Common myeloid progenitor, CD34-positive (primary cell): Measurements from ENCODE around the gene CYP2D6.
"Not testable (repeated sequence)": the region's sequence is repeated elsewhere in the genome, so short reads cannot be mapped to it uniquely, and the experiment has no call there.

ENCODE experiments used
- CTCF ChIA-PET: fragments of 350-600 bp; sonication (Branson Sonifier 250); formaldehyde crosslinking; loops from one replicate; lab custom pipeline; 2021; ENCODE audit warnings: antibody characterized with exemption; lab: Charles Lee
- POLR2A ChIA-PET: fragments of 350-600 bp; sonication (Branson Sonifier 250); formaldehyde crosslinking; loops from one replicate; lab custom pipeline; 2021; ENCODE audit warnings: antibody characterized with exemption; lab: Charles Lee
- DNase-seq, 3 donors: peaks; one replicate each; pipeline versions ENCODE4 v3.0.0 to v3.0.0-alpha.2; 2013
- H3K27ac ChIP-seq, 2 experiments: 1 replicate in 1 of 2; 2 replicates in 1 of 2; pipeline ENCODE4 v1.7.0; 2013; ENCODE audit warnings: inconsistent platforms in 2 of 2, low read length in 2 of 2, mild to moderate bottlenecking in 2 of 2, low read depth in 1 of 2, moderate library complexity in 1 of 2; ENCODE audit not compliant: severe bottlenecking in 2 of 2, insufficient read depth in 1 of 2, poor library complexity in 1 of 2
- H3K27me3 ChIP-seq, 5 experiments: replicated peaks in 2 of 5; 1 replicate in 3 of 5; 2 replicates in 2 of 5; pipeline versions ENCODE4 v1.6.1 to v1.7.0; 2013; ENCODE audit warnings: low read length in 4 of 5, mild to moderate bottlenecking in 2 of 5, moderate library complexity in 2 of 5, inconsistent platforms in 1 of 5; ENCODE audit not compliant: insufficient read depth in 5 of 5, control insufficient read depth in 4 of 5
- H3K36me3 ChIP-seq, 4 experiments: 1 replicate in 2 of 4; 2 replicates in 2 of 4; pipeline versions ENCODE4 v1.6.1 to v1.7.0; 2013; ENCODE audit warnings: low read length in 3 of 4, control low read depth in 1 of 4, mild to moderate bottlenecking in 1 of 4; ENCODE audit not compliant: control insufficient read depth in 4 of 4, insufficient read depth in 4 of 4
- H3K4me1 ChIP-seq, 4 experiments: 1 replicate in 3 of 4; 2 replicates in 1 of 4; pipeline versions ENCODE4 v1.6.1 to v1.7.1; 2013; ENCODE audit warnings: low read length in 3 of 4, mild to moderate bottlenecking in 3 of 4, control low read depth in 1 of 4, inconsistent platforms in 1 of 4, moderate library complexity in 1 of 4; ENCODE audit not compliant: control insufficient read depth in 4 of 4, insufficient read depth in 4 of 4; ENCODE audit errors: control extremely low read depth in 1 of 4
- H3K4me3 ChIP-seq, 7 experiments: 1 replicate in 4 of 7; 2 replicates in 3 of 7; pipeline versions ENCODE4 v1.5.1 to v1.7.0; 2013; ENCODE audit warnings: mild to moderate bottlenecking in 7 of 7, low read length in 6 of 7, moderate library complexity in 6 of 7, inconsistent platforms in 2 of 7, low read depth in 2 of 7, control low read depth in 1 of 7; ENCODE audit not compliant: insufficient read depth in 4 of 7, control insufficient read depth in 1 of 7; ENCODE audit errors: extremely low read depth in 1 of 7
- H3K9me3 ChIP-seq, 5 experiments: 1 replicate in 4 of 5; 2 replicates in 1 of 5; pipeline versions ENCODE4 v1.6.1 to v1.7.1; 2013; ENCODE audit warnings: low read length in 4 of 5, mild to moderate bottlenecking in 2 of 5, inconsistent platforms in 1 of 5, low read depth in 1 of 5, moderate library complexity in 1 of 5; ENCODE audit not compliant: control insufficient read depth in 4 of 5, insufficient read depth in 2 of 5; ENCODE audit errors: control extremely low read depth in 1 of 5
- WGBS: methylation state at CpG from one replicate; pipeline ENCODE4 v1.1.5; 2013; ENCODE audit not compliant: insufficient coverage; 5-methylcytosine and 5-hydroxymethylcytosine counted together

The CYP2D6 gene

GRCh38 chr22:42135688-42136087, 5.1 kb upstream of the CYP2D6 start:
- H3K36me3 ChIP-seq, POLR2A ChIA-PET, H3K4me1 ChIP-seq, CTCF ChIA-PET, H3K9me3 ChIP-seq, DNase-seq, H3K27ac ChIP-seq, H3K4me3 ChIP-seq: not testable (repeated sequence)
- WGBS = no CpG with 5 or more reads among the region's 4 CpGs
- H3K27me3 ChIP-seq = peaks cover 0 to 19% (median 0%) of the 10 kb centered on the region in 5 experiments

- no peak overlapping the region for H3K27ac ChIP-seq
- no peaks in the 10 kb centered on the region for H3K36me3 ChIP-seq
- WGBS = 95% methylated on average over 24 of the region's 24 CpGs
- H3K9me3 ChIP-seq = no peaks in the 10 kb centered on the region
- no peaks in the 10 kb centered on the region for H3K4me1 ChIP-seq
- POLR2A ChIA-PET = interaction anchor here (0.6 kb wide), 1 partner anchor 130 kb away, joined by 3 read pairs; no protein-coding TSS in a partner anchor
- H3K4me3 ChIP-seq = no peak overlapping the region
- DNase-seq = no peak
- peaks cover 0 to 20% (median 0%) of the 10 kb centered on the region in 5 experiments for H3K27me3 ChIP-seq
- CTCF ChIA-PET = interaction anchor here (0.6 to 1.7 kb wide), 7 partner anchors 12 to 216 kb away, joined by 3 to 4 read pairs (median 4); no protein-coding TSS in a partner anchor
These were observed 3.8 kb upstream of the CYP2D6 start for GRCh38 chr22:42134100-42135020.

DNA sequence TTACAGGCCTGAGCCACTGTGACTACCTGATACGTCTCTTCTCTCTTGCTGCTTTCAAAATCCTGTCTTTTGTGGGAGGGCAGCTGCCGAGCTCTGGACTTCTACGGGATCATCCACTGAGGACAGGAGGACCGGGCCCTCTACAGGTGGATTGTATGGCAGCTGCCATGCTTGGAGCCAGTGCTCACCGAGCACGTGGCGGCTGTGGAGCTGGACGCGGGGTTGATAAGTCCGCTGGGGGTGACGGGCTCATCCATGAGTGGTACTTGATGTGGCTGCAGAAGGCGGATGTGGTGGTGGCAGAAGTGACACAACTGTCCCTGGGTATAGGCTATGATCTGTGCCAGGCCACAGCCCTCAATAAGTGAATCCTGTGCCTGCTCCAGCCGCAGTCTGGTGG, 1.8 kb upstream of the CYP2D6 start:
- DNase-seq = no peak
- no peak overlapping the region for H3K27ac ChIP-seq
- ChIA-PET CTCF (interaction anchor here (0.6 to 1.5 kb wide), 6 partner anchors 9 to 129 kb away, joined by 3 to 4 read pairs (median 3); no protein-coding TSS in a partner anchor), POLR2A (interaction anchor here (0.5 kb wide), 1 partner anchor 429 kb away, joined by 3 read pairs; no protein-coding TSS in a partner anchor)
- H3K9me3 ChIP-seq = no peaks in the 10 kb centered on the region
- 92% methylated on average over 13 of the region's 13 CpGs for WGBS
- H3K4me3 ChIP-seq = no peak overlapping the region
- H3K4me1 ChIP-seq = no peaks in the 10 kb centered on the region
- no peaks in the 10 kb centered on the region for H3K36me3 ChIP-seq
- peaks cover 0 to 21% (median 0%) of the 10 kb centered on the region in 5 experiments for H3K27me3 ChIP-seq

DNA sequence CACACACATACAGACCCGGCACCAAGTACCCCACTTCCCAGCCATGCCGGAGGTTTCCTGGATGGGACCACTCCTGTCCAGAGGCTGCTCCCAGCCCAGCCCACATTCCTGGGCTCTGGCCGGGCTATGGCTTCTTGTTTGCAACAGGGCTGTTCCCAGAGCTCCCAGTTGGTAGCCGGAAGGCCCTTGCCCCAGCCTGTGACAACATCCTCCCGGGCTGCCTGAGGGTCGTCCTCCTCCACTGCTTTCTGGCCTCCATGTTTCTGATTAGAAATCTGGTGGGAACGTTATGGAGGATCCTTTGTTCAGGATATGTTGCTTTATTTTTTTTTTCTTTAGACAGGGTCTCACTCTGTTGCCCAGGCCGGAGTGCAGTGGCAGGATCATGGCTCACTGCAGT, 952 bp upstream of the CYP2D6 start:
- no peak overlapping the region for H3K27ac ChIP-seq

GRCh38 chr22:42130182-42130581, 428 bp downstream of the CYP2D6 start:
- POLR2A ChIA-PET, H3K4me1 ChIP-seq, H3K36me3 ChIP-seq, H3K4me3 ChIP-seq, DNase-seq, H3K27ac ChIP-seq, H3K9me3 ChIP-seq: not testable (repeated sequence)
- peaks cover 0 to 21% (median 0%) of the 10 kb centered on the region in 5 experiments for H3K27me3 ChIP-seq
- CTCF ChIA-PET = interaction anchor here (1.4 kb wide), 1 partner anchor 25 kb away, joined by 3 read pairs; no protein-coding TSS in a partner anchor
- 22% methylated on average over 1 of the region's 7 CpGs for WGBS

More for the DNA sequence above, 952 bp upstream of the CYP2D6 start:
- POLR2A ChIA-PET = no interaction called here
- H3K4me3 ChIP-seq = no peak overlapping the region
- H3K36me3 ChIP-seq = no peaks in the 10 kb centered on the region
- peaks cover 0 to 21% (median 0%) of the 10 kb centered on the region in 5 experiments for H3K27me3 ChIP-seq
- H3K4me1 ChIP-seq = no peaks in the 10 kb centered on the region
- H3K9me3 ChIP-seq = no peaks in the 10 kb centered on the region
- 84% methylated on average over 8 of the region's 8 CpGs for WGBS
- DNase-seq = no peak
- CTCF ChIA-PET = interaction anchor here (1.0 to 1.5 kb wide), 5 partner anchors 14 to 40 kb away, joined by 3 to 4 read pairs (median 3); no protein-coding TSS in a partner anchor

- 71% methylated on average over 34 of the region's 65 CpGs for WGBS
- H3K36me3 ChIP-seq, H3K9me3 ChIP-seq, DNase-seq, H3K27ac ChIP-seq, CTCF ChIA-PET, H3K4me3 ChIP-seq, H3K4me1 ChIP-seq: not testable (repeated sequence)
- POLR2A ChIA-PET = interaction anchor here (0.6 kb wide), 1 partner anchor 8 kb away, joined by 4 read pairs; no protein-coding TSS in a partner anchor
- peaks cover 0 to 16% (median 0%) of the 10 kb centered on the region in 5 experiments for H3K27me3 ChIP-seq
These were observed 1.6 kb downstream of the CYP2D6 start for GRCh38 chr22:42128776-42129694.
